Liver (tissue), 9 donors: ENCODE results near the gene WAC. TPM values are rescaled to one million over a fixed set of nuclear protein-coding genes. Genes with fewer than 3 reads are reported as not detected.
"Not testable (repeated sequence)": the region's sequence is repeated elsewhere in the genome, so short reads cannot be mapped to it uniquely, and the experiment has no call there.

Source experiments
- DNase-seq: peaks from one replicate; pipeline ENCODE4 v3.0.0-alpha.2; 2017; ENCODE audit warnings: low spot score
- H3K27ac ChIP-seq, 2 donors: one replicate each; pipeline ENCODE4 v1.7.0; 2013; ENCODE audit warnings: inconsistent platforms in 2 of 2, low read length in 2 of 2, control low read depth in 1 of 2, low read depth in 1 of 2, mild to moderate bottlenecking in 1 of 2
- H3K27me3 ChIP-seq, 4 donors: one replicate each; pipeline versions ENCODE4 v1.6.1 to v1.7.0; 2013; ENCODE audit warnings: low read length in 3 of 4, inconsistent platforms in 1 of 4, mild to moderate bottlenecking in 1 of 4, moderate library complexity in 1 of 4; ENCODE audit not compliant: control insufficient read depth in 4 of 4, insufficient read depth in 4 of 4
- H3K36me3 ChIP-seq, 4 donors: one replicate each; pipeline versions ENCODE4 v1.6.1 to v1.7.0; 2013; ENCODE audit warnings: low read length in 3 of 4, mild to moderate bottlenecking in 3 of 4, low read depth in 1 of 4, moderate library complexity in 1 of 4; ENCODE audit not compliant: control insufficient read depth in 4 of 4, insufficient read depth in 3 of 4
- H3K4me1 ChIP-seq, 4 donors: one replicate each; pipeline versions ENCODE4 v1.6.1 to v1.7.0; 2013; ENCODE audit warnings: low read length in 3 of 4, mild to moderate bottlenecking in 3 of 4, moderate library complexity in 1 of 4; ENCODE audit not compliant: control insufficient read depth in 4 of 4, insufficient read depth in 4 of 4
- H3K4me3 ChIP-seq, 3 donors: one replicate each; pipeline versions ENCODE4 v1.6.1 to v1.7.0; 2013; ENCODE audit warnings: low read length in 3 of 3, control low read depth in 1 of 3, low read depth in 1 of 3, mild to moderate bottlenecking in 1 of 3
- H3K9ac ChIP-seq, 2 donors: one replicate each; pipeline ENCODE4 v1.7.0; 2013; ENCODE audit warnings: low read length in 2 of 2, mild to moderate bottlenecking in 2 of 2, moderate library complexity in 2 of 2, control low read depth in 1 of 2, low read depth in 1 of 2
- H3K9me3 ChIP-seq, 4 donors: one replicate each; pipeline versions ENCODE4 v1.6.1 to v1.7.0; 2013; ENCODE audit warnings: low read length in 3 of 4; ENCODE audit not compliant: control insufficient read depth in 4 of 4
- ATF3 ChIP-seq: IDR thresholded peaks from 2 replicates; pipeline ENCODE4 v1.6.1; 2016; ENCODE audit warnings: antibody characterized with exemption
- CTCF ChIP-seq: fragments of 150-350 bp; IDR thresholded peaks from 2 replicates; pipeline ENCODE4 v1.5.1; 2017; ENCODE audit warnings: improper control_type of control experiment, low read depth, low read length; ENCODE audit not compliant: missing input control
- FOXA1 ChIP-seq: IDR thresholded peaks from 2 replicates; pipeline ENCODE4 v1.6.1; 2016; ENCODE audit warnings: antibody characterized with exemption
- GABPA ChIP-seq, 2 donors: IDR thresholded peaks in 1 of 2; conservative IDR thresholded peaks in 1 of 2; 2 replicates each; pipeline ENCODE4 v1.6.1; 2016; ENCODE audit warnings: antibody characterized with exemption in 2 of 2, mild to moderate bottlenecking in 1 of 2, moderate library complexity in 1 of 2
- HNF4A ChIP-seq, 2 donors: conservative IDR thresholded peaks; 2 replicates each; pipeline ENCODE4 v1.6.1; 2016; ENCODE audit warnings: antibody characterized with exemption in 2 of 2, mild to moderate bottlenecking in 2 of 2
- HNF4G ChIP-seq: IDR thresholded peaks from 2 replicates; pipeline ENCODE4 v1.6.1; 2016; ENCODE audit warnings: antibody characterized with exemption
- JUND ChIP-seq, 2 donors: IDR thresholded peaks; 2 replicates each; pipeline ENCODE4 v1.6.1; 2016; ENCODE audit warnings: antibody characterized with exemption in 2 of 2
- MAX ChIP-seq: IDR thresholded peaks from 2 replicates; pipeline ENCODE4 v1.6.1; 2016; ENCODE audit warnings: antibody characterized with exemption
- NR2F2 ChIP-seq: IDR thresholded peaks from 2 replicates; pipeline ENCODE4 v1.6.1; 2016; ENCODE audit warnings: antibody characterized with exemption
- RAD21 ChIP-seq, 2 donors: IDR thresholded peaks; 2 replicates each; pipeline ENCODE4 v1.6.1; 2016; ENCODE audit warnings: antibody characterized with exemption in 2 of 2, mild to moderate bottlenecking in 2 of 2
- REST ChIP-seq: IDR thresholded peaks from 2 replicates; pipeline ENCODE4 v1.6.1; 2016; ENCODE audit warnings: antibody characterized with exemption, mild to moderate bottlenecking
- RXRA ChIP-seq, 2 donors: IDR thresholded peaks; 2 replicates each; pipeline ENCODE4 v1.6.1; 2017 to 2018; ENCODE audit warnings: antibody characterized with exemption in 2 of 2, mild to moderate bottlenecking in 1 of 2
- SP1 ChIP-seq: IDR thresholded peaks from 2 replicates; pipeline ENCODE4 v1.6.1; 2018; ENCODE audit warnings: antibody characterized with exemption, mild to moderate bottlenecking
- TAF1 ChIP-seq: conservative IDR thresholded peaks from 2 replicates; pipeline ENCODE4 v1.6.1; 2016; ENCODE audit warnings: antibody characterized with exemption, mild to moderate bottlenecking
- ZBTB33 ChIP-seq: IDR thresholded peaks from 2 replicates; pipeline ENCODE4 v1.6.1; 2016; ENCODE audit warnings: antibody characterized with exemption
- WGBS: extraction: QIAGEN DNeasy Blood & Tissue Kit; methylation state at CpG from one replicate; pipeline ENCODE4 v1.1.7; 2013; 5-methylcytosine and 5-hydroxymethylcytosine counted together
- polyA plus RNA-seq, 2 donors: library from polyadenylated mRNA; stranded (reverse) in 1 of 2; unstranded in 1 of 2; fragments of 200-250 nt in 1 of 2; fragments of >200 nt in 1 of 2; fragmentation: Nextera tagmentation in 1 of 2; extraction: Ambion mirVana in 1 of 2; gene quantifications; one replicate each; pipeline versions ENCODE4 v1.2.1 to v1.2.3, GENCODE V29; 2013 to 2015
- total RNA-seq, 2 donors: library from RNA; depleted of rRNA; stranded (reverse); fragments of >200 nt; gene quantifications; one replicate each; pipeline ENCODE4 v1.2.3, GENCODE V29; 2014
- donor health status: healthy.
- donor health status: healthy.
- donor health status: healthy.
- donor health status: healthy.
- donor health status: healthy.

WAC gene
- total and polyA plus RNA-seq, 4 donors, result 20.2 to 48.7 (median 32.0) TPM

GRCh38 chr10:28652703-28653102 lies 119.8 kb downstream of the WAC start:
- H3K4me1 ChIP-seq, result no peaks in the 10 kb centered on the region
- no peak overlapping the region for H3K27ac ChIP-seq

GRCh38 chr10:28658824-28659223 lies 125.9 kb downstream of the WAC start:
- not testable (repeated sequence) for H3K27me3 ChIP-seq, H3K27ac ChIP-seq, DNase-seq, H3K4me1 ChIP-seq, H3K4me3 ChIP-seq, H3K36me3 ChIP-seq, H3K9ac ChIP-seq, H3K9me3 ChIP-seq
- 92% methylated on average over 7 of the region's 7 CpGs for WGBS

More at GRCh38 chr10:28652703-28653102, 119.8 kb downstream of the WAC start:
- WGBS, result 96% methylated on average over 5 of the region's 5 CpGs
- no peaks in the 10 kb centered on the region for H3K27me3 ChIP-seq
- DNase-seq, result no peak
- no peaks in the 10 kb centered on the region for H3K36me3 ChIP-seq
- TF ChIP-seq HNF4A (conservative IDR thresholded peaks at IDR 0.05), result no peak
- TF ChIP-seq CTCF, result no peak
- TF ChIP-seq ZBTB33, result no peak
- TF ChIP-seq ATF3, result no peak
- no peak for TF ChIP-seq NR2F2
- TF ChIP-seq MAX, result no peak
- TF ChIP-seq HNF4G, result no peak
- no peak for TF ChIP-seq RXRA (IDR thresholded peaks at IDR 0.05)
- TF ChIP-seq RAD21 (IDR thresholded peaks at IDR 0.05), result no peak
- no peak for TF ChIP-seq TAF1
- no peak overlapping the region for H3K4me3 ChIP-seq
- H3K9ac ChIP-seq, result no peak overlapping the region
- no peaks in the 10 kb centered on the region for H3K9me3 ChIP-seq

GRCh38 chr10:28661035-28661434 lies 128.1 kb downstream of the WAC start:
- TF ChIP-seq ATF3 (no peak), SP1 (no peak), HNF4G (no peak), FOXA1 (no peak), GABPA (IDR thresholded peaks at IDR 0.05 in 1 of 2, conservative IDR thresholded peaks at IDR 0.05 in 1 of 2) (no peak), JUND (IDR thresholded peaks at IDR 0.05) (no peak), REST (no peak), MAX (no peak)

More at GRCh38 chr10:28661035-28661434, 128.1 kb downstream of the WAC start:
- Histone ChIP-seq H3K9me3 (no peaks in the 10 kb centered on the region), H3K4me1 (no peaks in the 10 kb centered on the region), H3K27me3 (no peaks in the 10 kb centered on the region), H3K4me3 (no peak overlapping the region), H3K27ac (no peak overlapping the region), H3K36me3 (no peaks in the 10 kb centered on the region), H3K9ac (no peak overlapping the region)
- 66% methylated on average over 3 of the region's 3 CpGs for WGBS
- DNase-seq, result no peak
